ENCODE results near the gene HSPA12B. TPM values are rescaled to one million over a fixed set of nuclear protein-coding genes. Genes with fewer than 3 reads are reported as not detected.

The HSPA12B gene
- total RNA-seq, 1 donor from 2014 or later: not detected

GRCh38 chr20:3753501-3754275 lies 21.2 kb downstream of the HSPA12B start:
- Mint-ChIP-seq H3K27me3 (ENCODE audit: unreplicated experiment) (no peaks in the 10 kb centered on the region), H3K4me1 (ENCODE audit: unreplicated experiment) (peaks cover 8% of the 10 kb centered on the region), H3K9me3 (ENCODE audit: unreplicated experiment) (no peaks in the 10 kb centered on the region), H3K27ac (ENCODE audit: unreplicated experiment) (no peak overlapping the region), H3K36me3 (ENCODE audit: unreplicated experiment) (peaks cover 4% of the 10 kb centered on the region), H3K4me3 (ENCODE audit: unreplicated experiment) (no peak overlapping the region)
- DNase-seq (ENCODE audit: extremely low spot score, unreplicated experiment): no peak
- no peak for TF ChIP-seq CTCF (IDR thresholded peaks at IDR 0.05)

- no peak for DNase-seq (ENCODE audit: extremely low spot score, unreplicated experiment)
- H3K4me3 Mint-ChIP-seq (ENCODE audit: unreplicated experiment): no peak overlapping the region
Measured at GRCh38 chr20:3754276-3754630, 21.8 kb downstream of the HSPA12B start.

GRCh38 chr20:3755269-3755668 lies 22.8 kb downstream of the HSPA12B start:
- H3K27ac Mint-ChIP-seq (ENCODE audit: unreplicated experiment): no peak overlapping the region
- DNase-seq (ENCODE audit: extremely low spot score, unreplicated experiment): no peak
- H3K4me3 Mint-ChIP-seq (ENCODE audit: unreplicated experiment): no peak overlapping the region
- no peaks in the 10 kb centered on the region for H3K9me3 Mint-ChIP-seq (ENCODE audit: unreplicated experiment)
- TF ChIP-seq CTCF (IDR thresholded peaks at IDR 0.05): no peak
- H3K4me1 Mint-ChIP-seq (ENCODE audit: unreplicated experiment): peaks cover 5% of the 10 kb centered on the region
- no peaks in the 10 kb centered on the region for H3K27me3 Mint-ChIP-seq (ENCODE audit: unreplicated experiment)
- peaks cover 4% of the 10 kb centered on the region for H3K36me3 Mint-ChIP-seq (ENCODE audit: unreplicated experiment)

More at GRCh38 chr20:3754276-3754630, 21.8 kb downstream of the HSPA12B start:
- Mint-ChIP-seq H3K4me1 (ENCODE audit: unreplicated experiment) (peaks cover 8% of the 10 kb centered on the region), H3K27me3 (ENCODE audit: unreplicated experiment) (no peaks in the 10 kb centered on the region), H3K27ac (ENCODE audit: unreplicated experiment) (no peak overlapping the region), H3K36me3 (ENCODE audit: unreplicated experiment) (peaks cover 4% of the 10 kb centered on the region), H3K9me3 (ENCODE audit: unreplicated experiment) (no peaks in the 10 kb centered on the region)
- no peak for TF ChIP-seq CTCF (IDR thresholded peaks at IDR 0.05)

- Mint-ChIP-seq H3K4me1 (ENCODE audit: unreplicated experiment) (peaks cover 5% of the 10 kb centered on the region), H3K27ac (ENCODE audit: unreplicated experiment) (no peak overlapping the region), H3K9me3 (ENCODE audit: unreplicated experiment) (no peaks in the 10 kb centered on the region), H3K36me3 (ENCODE audit: unreplicated experiment) (peaks cover 4% of the 10 kb centered on the region), H3K27me3 (ENCODE audit: unreplicated experiment) (no peaks in the 10 kb centered on the region), H3K4me3 (ENCODE audit: unreplicated experiment) (no peak overlapping the region)
- no peak for DNase-seq (ENCODE audit: extremely low spot score, unreplicated experiment)
- TF ChIP-seq CTCF (IDR thresholded peaks at IDR 0.05): no peak
Measured at GRCh38 chr20:3755814-3756480, 23.5 kb downstream of the HSPA12B start.

GRCh38 chr20:3757268-3757667 lies 24.8 kb downstream of the HSPA12B start:
- Mint-ChIP-seq H3K36me3 (ENCODE audit: unreplicated experiment) (peaks cover 6% of the 10 kb centered on the region), H3K27me3 (ENCODE audit: unreplicated experiment) (no peaks in the 10 kb centered on the region), H3K4me1 (ENCODE audit: unreplicated experiment) (peaks cover 2% of the 10 kb centered on the region), H3K4me3 (ENCODE audit: unreplicated experiment) (no peak overlapping the region), H3K9me3 (ENCODE audit: unreplicated experiment) (no peaks in the 10 kb centered on the region), H3K27ac (ENCODE audit: unreplicated experiment) (no peak overlapping the region)
- no peak for DNase-seq (ENCODE audit: extremely low spot score, unreplicated experiment)
- no peak for TF ChIP-seq CTCF (IDR thresholded peaks at IDR 0.05)

Measured in osteocyte (in vitro differentiated cells).